Stimulated activated CD8-positive, alpha-beta memory T cell treated with anti-CD3 and anti-CD28 coated beads, Interleukin-12 subunit alpha, Interleukin-12 subunit beta, amount 100 ng/mL, for 24 hours (primary cell): ENCODE data around the gene HERC4.
"Not testable (repeated sequence)": the region's sequence is repeated elsewhere in the genome, so short reads cannot be mapped to it uniquely, and the experiment has no call there.

Source experiments
- DNase-seq: peaks from one replicate; pipeline ENCODE4 v3.0.0-alpha.2; 2020; ENCODE audit errors: extremely low read depth

HERC4 gene

DNA sequence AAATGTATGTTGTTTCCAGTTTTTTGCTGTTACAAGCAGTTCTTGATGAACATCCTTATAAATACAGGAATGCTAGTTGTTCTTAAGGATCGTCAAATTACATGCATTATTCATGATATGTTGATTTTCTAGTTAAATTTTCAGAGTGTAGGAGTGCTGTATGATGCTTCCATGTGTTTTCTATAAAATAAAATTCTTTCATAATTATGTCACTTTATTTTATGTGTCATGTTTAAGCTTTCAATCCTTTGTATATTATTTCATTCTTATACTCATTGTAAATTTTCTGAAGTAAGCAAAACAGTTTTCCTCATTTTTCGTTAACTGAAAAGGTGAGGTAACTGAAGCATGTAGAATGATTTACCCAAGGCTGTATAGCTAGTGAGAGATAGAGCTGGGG, 17.4 kb upstream of the HERC4 start:
- DNase-seq = no peak

DNA sequence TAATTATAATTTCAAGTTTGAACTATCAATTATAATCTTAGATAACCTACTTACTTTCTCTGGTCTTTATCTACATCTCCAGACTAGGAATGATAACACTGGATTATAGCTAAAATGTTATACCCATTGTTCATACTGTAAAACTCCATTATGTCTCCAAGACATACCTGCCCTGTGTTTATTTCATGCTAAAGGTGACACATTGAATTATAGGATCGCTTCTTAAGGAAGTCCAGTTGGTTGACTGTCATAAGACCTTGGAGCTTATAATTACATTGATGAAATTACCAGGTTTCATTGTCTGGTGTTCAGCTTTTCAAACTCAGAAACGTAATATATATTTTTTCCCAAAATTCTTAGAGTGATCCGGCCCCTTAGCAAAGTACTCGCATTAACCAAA, 15.5 kb upstream of the HERC4 start:
- DNase-seq = no peak

GRCh38 chr10:68088740-68089139, 13.7 kb upstream of the HERC4 start:
- no peak for DNase-seq

DNA sequence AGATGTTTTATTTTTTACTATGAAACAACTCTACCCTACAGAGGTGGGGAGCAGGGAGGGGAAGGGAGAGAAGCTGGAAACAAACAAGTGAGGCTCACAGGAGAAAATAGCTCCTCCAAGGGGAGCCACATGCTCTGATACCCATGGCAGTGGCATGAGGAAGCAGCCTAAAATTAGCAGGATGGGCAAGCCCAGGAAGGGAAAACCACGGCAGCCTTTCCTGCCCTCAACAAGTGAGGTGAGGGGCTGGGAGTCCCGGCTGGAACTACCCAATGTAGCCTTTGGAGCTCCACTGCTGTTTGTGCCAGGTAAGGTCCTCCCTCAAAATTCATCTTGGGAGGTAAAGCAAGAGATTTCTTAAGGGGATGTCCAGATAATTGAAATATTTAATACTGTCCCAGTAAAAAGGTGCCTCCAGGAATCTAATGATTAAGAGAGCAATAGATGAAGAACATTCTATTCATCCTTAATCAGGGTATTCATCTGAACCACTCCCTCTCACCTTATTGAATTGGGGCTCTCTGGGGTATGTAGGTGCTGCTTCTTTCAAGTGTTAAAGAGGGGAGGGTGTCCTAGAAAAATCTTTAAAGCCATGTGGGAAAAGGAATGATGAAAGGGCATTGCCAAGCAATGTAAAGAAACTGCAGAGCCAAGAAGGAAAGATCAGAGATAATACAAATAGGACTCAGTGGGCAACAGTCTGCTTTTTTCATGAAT, 12.8 kb upstream of the HERC4 start:
- DNase-seq = no peak

GRCh38 chr10:68086910-68087684, 12.0 kb upstream of the HERC4 start:
- DNase-seq = no peak

DNA sequence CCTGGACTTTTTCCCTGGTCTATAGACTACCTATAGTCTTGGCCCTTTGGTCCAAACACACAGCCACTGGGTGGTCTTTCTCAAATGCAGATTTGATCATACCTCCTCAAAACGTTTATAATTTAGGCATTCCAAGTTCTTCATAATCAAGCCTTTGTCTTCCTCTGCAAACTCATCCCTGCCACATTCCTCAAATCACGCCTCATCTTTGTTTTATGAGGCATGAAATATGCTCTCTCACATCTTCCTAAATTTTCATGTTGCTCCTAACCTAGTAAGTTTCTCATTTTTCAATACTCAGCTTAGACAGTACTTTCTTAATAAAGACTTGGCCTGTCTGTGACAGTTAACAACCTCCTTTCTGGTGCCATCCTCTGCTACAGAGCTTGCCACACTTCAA, 10.9 kb upstream of the HERC4 start:
- no peak for DNase-seq

DNA sequence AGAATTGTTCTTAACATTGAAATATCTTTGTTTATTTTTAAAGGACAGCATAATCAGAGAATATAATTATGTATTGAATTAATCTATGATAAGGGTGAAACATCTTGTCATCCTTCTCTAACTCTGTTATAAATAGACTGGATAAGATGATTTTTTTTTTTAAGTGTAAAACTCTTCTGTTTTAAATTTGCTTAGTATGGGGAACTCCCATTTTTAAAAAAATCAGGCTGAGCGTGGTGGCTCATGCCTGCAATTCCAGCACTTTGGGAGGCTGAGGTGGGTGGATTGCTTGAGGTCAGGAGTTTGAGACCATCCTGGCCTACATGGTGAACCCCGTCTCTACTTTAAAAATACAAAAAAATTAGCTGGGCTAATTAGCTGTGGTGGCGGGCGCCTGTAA, 9.4 kb upstream of the HERC4 start:
- no peak for DNase-seq

GRCh38 chr10:68083953-68084352, 8.9 kb upstream of the HERC4 start:
- no peak for DNase-seq

- DNase-seq = no peak
These were observed 7.8 kb upstream of the HERC4 start for GRCh38 chr10:68082872-68083271.

- DNase-seq = no peak
These were observed 6.8 kb upstream of the HERC4 start for GRCh38 chr10:68081916-68082315.

DNA sequence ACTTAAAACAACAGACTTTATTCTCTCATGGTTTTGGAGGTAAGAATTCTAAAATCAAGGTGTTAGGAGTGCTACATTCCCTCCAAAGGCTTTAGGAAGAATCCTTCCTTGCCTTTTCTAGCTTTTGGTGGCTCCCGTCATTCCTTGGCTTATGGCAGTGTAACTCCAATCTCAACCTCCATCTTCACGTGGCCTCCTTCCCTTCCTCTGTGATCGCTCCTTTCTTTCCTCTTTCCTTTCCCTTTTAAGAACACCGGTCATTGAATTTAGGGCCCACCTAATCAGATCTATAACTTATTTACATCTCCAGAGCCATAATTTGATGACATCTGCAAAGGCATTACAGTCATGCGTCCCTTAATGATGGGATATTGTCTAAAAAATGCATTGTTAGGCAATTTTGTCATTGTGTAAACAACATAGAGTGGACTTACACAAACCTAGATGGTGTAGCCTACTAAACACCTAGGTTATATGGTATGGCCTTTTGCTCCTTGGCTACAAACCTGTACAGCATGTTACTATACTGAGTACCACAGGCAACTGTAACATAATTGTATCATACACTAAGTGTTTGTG, 5.9 kb upstream of the HERC4 start:
- DNase-seq = no peak

DNA sequence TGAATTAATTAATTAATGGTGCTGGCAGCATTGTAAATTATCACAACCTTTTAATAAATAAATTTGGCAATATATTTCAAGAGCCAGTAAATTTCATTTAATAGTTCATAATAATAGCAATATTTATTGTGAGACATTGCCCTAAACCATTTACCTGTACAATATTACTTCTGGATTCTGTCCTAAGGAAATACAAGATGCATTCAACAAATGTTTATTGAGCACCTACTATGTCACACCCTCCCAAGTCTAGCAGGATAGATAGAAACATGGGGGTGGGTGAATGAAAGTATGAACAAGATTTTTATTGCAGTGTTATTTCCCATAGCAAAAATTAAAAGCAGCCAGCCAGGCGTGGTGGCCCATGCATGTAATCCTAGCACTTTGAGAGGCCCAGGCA, 4.4 kb upstream of the HERC4 start:
- no peak for DNase-seq

DNA sequence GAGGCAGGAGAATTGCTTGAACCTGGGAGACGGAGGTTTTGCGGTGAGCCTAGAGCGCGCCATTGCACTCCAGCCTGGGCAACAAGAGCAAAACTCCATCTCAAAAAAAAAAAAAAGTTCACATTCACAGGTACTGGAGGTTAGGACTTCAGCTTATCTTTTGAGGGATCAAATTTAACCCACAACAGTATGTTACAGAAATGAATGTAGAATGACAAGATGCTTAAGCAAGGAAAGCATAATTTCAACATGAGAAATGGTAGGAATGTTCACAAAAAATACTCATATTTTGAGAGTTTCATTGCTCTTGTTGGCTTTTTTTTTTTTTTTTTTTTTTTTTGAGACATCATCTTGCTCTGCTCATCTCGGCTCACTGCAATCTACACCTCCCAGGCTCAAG, 1.9 kb upstream of the HERC4 start:
- DNase-seq = no peak

DNA sequence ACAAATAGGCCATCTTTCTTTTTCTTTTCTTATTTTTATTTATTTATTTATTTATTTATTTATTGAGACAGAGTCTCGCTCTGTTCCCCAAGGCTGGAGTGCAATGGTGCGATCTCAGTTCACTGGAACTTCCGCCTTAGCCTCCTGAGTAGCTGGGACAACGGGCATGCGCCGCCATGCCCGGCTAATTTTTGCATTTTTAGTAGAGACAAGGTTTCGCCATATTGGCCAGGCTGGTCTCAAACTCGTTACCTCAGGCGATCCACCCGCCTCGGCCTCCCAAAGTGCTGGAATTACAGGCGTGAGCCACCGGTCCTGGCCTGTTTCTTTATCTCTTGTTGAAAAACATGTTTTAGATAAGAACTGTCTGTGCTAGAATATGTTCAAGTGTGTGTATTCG, 998 bp upstream of the HERC4 start:
- DNase-seq = not testable (repeated sequence)

DNA sequence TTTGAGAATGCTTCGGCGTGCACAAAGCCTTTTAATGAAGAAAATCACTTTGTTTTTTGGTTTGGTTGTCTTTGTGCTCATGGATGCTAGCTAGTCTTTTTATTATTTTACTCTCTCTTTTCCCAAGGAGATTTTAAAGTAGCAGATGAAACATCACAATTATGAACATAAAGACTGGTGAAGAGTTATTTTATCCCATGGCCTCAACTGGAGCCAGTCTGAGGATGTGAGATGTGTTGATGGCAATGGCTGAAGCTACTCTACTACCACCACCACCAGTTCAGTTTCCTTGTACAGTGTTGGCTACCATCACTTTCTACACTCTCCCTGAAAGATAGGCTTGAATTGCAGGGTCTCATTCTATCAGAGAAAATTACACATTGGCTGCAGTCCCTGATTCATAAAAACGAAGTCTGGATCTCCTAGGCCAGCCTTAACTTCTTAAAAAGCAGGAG, 494 bp upstream of the HERC4 start:
- DNase-seq = no peak

DNA sequence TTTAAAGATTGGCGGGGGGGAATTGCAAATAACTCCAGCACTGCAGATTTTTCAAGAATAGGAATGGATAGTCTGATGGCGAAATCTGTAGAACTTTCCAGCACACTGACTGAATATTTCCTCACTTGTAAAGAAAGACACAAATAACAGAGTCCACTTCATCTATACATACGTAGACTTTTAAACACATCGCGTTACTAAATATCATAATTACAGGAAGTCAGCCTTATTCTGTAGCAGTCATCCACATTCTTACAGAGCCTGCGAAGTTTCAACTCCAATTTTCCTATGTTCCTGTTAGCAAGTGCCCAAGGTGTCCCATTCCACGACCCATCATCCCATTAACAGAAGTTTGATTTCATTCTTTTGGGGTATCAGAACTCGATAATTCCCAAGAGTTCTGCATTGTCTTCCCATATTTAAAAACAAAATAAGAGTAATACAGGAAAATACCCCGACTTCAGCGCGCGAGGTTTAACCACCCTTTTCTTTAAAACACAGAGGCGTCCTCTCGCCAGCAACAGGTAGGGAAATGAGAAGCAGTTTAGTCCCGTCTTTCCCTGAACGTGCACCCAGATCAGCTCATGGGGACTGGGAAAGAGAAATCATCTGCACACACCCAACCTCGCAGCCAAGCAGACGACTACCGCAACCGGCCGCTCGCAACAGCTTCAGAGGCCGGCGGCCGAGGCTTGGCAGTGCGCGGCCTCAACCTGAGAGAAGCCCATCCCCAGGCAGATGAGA, 880 bp downstream of the HERC4 start:
- DNase-seq = no peak

GRCh38 chr10:68073631-68074030, 1.5 kb downstream of the HERC4 start:
- no peak for DNase-seq

DNA sequence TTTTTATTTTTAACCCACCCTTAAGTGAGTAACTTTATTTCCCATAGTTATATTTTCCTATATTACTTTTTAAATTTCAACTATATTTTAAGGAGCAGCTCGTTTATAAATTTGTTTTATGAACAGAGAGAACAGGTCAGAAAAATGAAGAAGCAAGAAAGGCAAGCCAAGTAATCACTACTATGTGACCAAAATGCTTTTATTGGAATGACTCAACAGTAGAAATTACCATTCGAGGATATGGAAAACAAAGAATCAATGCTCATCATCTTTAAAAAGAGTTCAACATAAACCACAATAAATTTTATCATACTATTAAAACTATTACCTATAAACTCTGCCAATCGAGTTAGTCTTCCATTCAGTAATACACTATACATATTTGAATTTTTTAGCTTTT, 7.6 kb downstream of the HERC4 start:
- no peak for DNase-seq

GRCh38 chr10:68067029-68067428, 8.1 kb downstream of the HERC4 start:
- DNase-seq = no peak

- no peak for DNase-seq
These were observed 21.5 kb downstream of the HERC4 start for GRCh38 chr10:68053553-68053952.

GRCh38 chr10:68052463-68052862, 22.6 kb downstream of the HERC4 start:
- DNase-seq = no peak
